Measurements from ENCODE around the gene SRCIN1.
"Not testable (repeated sequence)": the region's sequence is repeated elsewhere in the genome, so short reads cannot be mapped to it uniquely, and the experiment has no call there.

Gene SRCIN1

DNA sequence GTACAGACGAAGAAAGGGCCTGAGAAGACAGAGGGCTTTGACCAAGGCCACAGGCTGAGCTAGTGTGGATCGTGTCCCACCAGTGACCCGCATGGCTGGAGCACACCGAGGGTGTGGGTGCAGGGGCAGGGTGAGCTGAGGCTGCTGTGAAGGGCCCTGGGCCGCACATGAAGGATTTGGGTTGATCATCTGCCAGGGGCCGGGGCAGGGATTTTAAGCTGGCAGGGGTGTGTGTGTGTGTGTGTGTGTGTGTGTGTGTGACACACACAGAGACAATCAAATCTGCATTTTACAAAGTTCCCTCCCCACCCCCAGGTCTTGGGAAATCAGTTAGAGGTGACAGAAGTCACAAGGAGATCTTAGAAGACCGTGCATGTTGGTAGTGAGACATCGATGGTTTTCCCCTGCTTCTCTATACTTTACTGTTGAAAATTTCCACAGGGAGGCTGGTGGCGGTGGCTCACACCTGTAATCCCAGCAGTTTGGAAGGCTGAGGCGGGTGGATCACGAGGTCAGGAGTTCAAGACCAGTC is 65.2 kb downstream of the SRCIN1 start:
- DNase-seq (ENCODE audit: low spot score in 2 of 2) = no peak
- Histone ChIP-seq H3K36me3 (replicated peaks) (no peaks in the 10 kb centered on the region), H3K4me1 (no peaks in the 10 kb centered on the region), H3K27me3 (ENCODE audit: low read depth) (0 out of 2 replicates have a peak, but pooled peaks cover 3% of the 10 kb centered on the region), H3K4me3 (no peak overlapping the region), H3K9me3 (no peaks in the 10 kb centered on the region)
- in situ Hi-C loops (cut with MboI; ENCODE audit: low sequenced_read_pairs) = no loop called here

DNA sequence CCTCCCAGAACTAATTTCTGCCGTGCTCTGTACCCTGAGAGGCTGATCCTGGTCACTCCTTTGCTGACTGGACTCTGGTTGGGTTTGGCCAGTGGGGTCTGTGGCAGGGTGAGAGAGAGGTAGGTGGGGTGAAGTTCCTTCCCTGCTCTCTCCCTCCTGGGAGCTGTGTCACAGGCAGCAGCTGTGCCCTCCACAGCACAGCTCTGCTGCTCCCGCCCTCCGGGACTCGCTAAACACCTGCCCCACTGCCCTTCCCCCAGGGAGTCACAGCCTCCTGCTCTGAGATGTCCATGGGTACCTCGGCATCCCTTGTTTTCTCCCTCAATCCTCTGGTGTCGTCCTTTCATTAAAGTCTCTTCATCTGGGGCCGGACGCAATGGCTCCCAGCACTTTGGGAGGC is 66.4 kb downstream of the SRCIN1 start:
- Histone ChIP-seq H3K4me3 (no peak overlapping the region), H3K36me3 (replicated peaks) (no peaks in the 10 kb centered on the region), H3K4me1 (no peaks in the 10 kb centered on the region), H3K27me3 (ENCODE audit: low read depth) (0 out of 2 replicates have a peak, but pooled peaks cover 3% of the 10 kb centered on the region), H3K9me3 (no peaks in the 10 kb centered on the region)
- in situ Hi-C loops (cut with MboI; ENCODE audit: low sequenced_read_pairs) = no loop called here
- no peak for DNase-seq (ENCODE audit: low spot score in 2 of 2)

DNA sequence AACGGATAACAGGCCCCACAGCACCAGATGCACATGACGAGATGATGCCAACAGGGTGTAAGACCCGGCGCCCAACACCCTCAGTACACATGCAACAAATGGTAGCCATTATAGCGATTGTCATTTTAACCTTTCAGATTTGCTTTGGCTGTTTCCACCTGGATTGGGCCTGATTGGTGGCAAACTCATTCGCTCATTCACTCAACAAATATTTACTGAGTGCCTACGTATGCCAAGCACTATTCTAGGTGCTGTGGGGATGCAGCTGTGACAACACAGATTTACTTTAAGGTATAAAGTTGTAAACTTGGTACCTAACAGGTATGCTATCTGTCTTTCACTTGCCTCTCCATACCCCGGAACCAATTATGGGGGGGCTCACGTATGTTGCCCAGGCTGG is 66.8 kb downstream of the SRCIN1 start:
- no peaks in the 10 kb centered on the region for H3K36me3 ChIP-seq (replicated peaks)
- H3K27me3 ChIP-seq (ENCODE audit: low read depth) = 0 out of 2 replicates have a peak, but pooled peaks cover 3% of the 10 kb centered on the region
- no peaks in the 10 kb centered on the region for H3K9me3 ChIP-seq
- no peaks in the 10 kb centered on the region for H3K4me1 ChIP-seq
- H3K4me3 ChIP-seq = no peak overlapping the region
- no peak for DNase-seq (ENCODE audit: low spot score in 2 of 2)
- in situ Hi-C loops (cut with MboI; ENCODE audit: low sequenced_read_pairs) = no loop called here

DNA sequence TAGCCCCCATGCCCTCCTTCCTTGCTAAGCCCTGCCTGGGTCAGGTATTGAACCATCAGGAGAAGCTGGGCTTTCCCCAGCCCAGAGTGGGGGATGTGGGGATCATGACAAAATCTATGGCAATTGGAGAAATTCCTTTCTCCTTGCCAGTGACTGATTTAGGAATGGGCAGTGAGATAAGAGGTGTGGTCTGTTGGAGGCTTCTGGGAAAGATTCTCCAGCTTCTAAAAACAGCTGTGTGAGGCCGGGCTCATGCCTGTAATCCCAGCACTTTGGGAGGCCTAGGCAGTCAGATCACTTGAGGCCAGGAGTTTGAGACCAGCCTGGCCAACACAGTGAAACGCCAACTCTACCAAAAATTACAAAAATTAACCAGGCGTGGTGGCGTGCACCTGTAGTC is 69.1 kb downstream of the SRCIN1 start:
- Histone ChIP-seq H3K27me3 (ENCODE audit: low read depth) (0 out of 2 replicates have a peak, but pooled peaks cover 3% of the 10 kb centered on the region), H3K9me3 (no peaks in the 10 kb centered on the region), H3K36me3 (replicated peaks) (no peaks in the 10 kb centered on the region), H3K4me1 (no peaks in the 10 kb centered on the region), H3K4me3 (no peak overlapping the region)
- in situ Hi-C loops (cut with MboI; ENCODE audit: low sequenced_read_pairs) = no loop called here
- DNase-seq (ENCODE audit: low spot score in 2 of 2) = no peak

DNA sequence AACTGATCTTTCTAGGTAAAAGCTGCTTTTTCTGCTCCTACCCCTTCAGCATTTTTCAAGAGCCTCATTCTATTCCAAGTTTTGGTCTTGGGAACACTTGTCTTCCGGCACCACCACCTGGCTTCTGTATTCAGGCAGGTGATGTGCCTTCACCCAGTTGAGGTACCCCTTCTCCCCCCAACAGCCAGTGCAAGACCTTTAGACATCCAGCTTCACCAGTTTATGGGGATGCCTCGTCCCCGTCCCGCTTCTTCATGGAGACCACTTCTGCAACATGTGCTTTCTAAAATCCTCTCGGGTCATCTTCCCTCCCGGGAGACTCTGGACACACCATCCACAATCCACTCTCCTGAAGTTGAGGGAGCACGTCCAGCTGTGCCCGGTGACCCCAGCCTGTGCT is 69.9 kb downstream of the SRCIN1 start:
- no peak for DNase-seq (ENCODE audit: low spot score in 2 of 2)
- no peaks in the 10 kb centered on the region for H3K36me3 ChIP-seq (replicated peaks)
- H3K27me3 ChIP-seq (ENCODE audit: low read depth) = 0 out of 2 replicates have a peak, but pooled peaks cover 3% of the 10 kb centered on the region
- no peaks in the 10 kb centered on the region for H3K4me1 ChIP-seq
- no peaks in the 10 kb centered on the region for H3K9me3 ChIP-seq
- in situ Hi-C loops (cut with MboI; ENCODE audit: low sequenced_read_pairs) = no loop called here
- no peak overlapping the region for H3K4me3 ChIP-seq

DNA sequence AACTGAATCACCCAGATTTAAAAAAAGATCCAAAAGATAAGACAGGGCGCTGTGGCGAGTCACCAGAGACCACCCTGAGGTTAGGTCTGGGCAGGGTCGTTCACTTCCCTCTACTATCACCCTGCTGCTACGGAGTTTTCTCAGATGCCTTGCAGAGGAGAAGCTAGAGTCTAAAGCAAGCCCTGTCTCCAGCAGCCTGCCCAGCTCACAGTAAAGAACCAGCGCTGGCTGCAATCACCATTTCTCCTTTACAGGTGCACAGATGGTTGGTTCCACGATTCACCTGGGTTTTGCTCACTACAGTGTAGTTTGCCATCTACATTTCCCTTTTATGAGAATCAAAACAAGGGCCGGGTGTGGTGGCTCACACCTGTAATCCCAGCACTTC is 71.3 kb downstream of the SRCIN1 start:
- in situ Hi-C loops (cut with MboI; ENCODE audit: low sequenced_read_pairs) = no loop called here
- Histone ChIP-seq H3K4me1 (no peaks in the 10 kb centered on the region), H3K4me3 (no peak overlapping the region), H3K9me3 (no peaks in the 10 kb centered on the region), H3K36me3 (replicated peaks) (no peaks in the 10 kb centered on the region), H3K27me3 (ENCODE audit: low read depth) (0 out of 2 replicates have a peak, but pooled peaks cover 3% of the 10 kb centered on the region)
- DNase-seq (ENCODE audit: low spot score in 2 of 2) = no peak

DNA sequence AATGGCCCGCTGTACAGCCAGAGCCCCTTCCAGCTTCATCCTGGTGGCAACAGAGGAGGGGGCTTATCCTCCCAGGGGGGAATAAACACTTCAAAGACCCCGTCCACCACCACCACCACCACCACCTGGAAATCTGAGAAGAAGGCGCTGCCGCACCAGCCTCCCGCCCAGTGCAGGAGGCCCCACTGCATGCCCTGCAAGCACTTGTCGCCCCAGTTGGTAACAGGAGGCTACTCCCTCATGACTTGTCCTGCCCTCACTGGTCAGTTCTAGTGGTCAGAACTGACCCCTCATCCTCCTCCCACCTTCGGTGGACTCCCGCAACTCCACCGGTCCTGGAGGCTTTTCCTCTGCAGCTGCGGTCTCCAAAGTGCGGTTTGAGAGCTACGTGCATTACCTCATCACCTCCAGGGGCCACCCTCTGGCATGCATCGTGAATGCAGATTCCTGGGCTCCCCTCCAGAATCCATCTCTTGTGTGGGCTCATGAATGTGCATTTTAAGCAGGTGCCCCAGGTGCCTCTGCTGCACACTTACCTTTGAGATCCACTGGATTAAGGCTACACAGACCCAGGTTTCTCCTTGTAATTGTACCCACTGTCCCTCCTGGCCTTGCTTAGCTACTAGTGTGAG is 71.8 kb downstream of the SRCIN1 start:
- no peaks in the 10 kb centered on the region for H3K36me3 ChIP-seq (replicated peaks)
- no peak overlapping the region for H3K4me3 ChIP-seq
- no peaks in the 10 kb centered on the region for H3K4me1 ChIP-seq
- no peak for DNase-seq (ENCODE audit: low spot score in 2 of 2)
- 0 out of 2 replicates have a peak, but pooled peaks cover 3% of the 10 kb centered on the region for H3K27me3 ChIP-seq (ENCODE audit: low read depth)
- H3K9me3 ChIP-seq = no peaks in the 10 kb centered on the region
- in situ Hi-C loops (cut with MboI; ENCODE audit: low sequenced_read_pairs) = no loop called here

DNA sequence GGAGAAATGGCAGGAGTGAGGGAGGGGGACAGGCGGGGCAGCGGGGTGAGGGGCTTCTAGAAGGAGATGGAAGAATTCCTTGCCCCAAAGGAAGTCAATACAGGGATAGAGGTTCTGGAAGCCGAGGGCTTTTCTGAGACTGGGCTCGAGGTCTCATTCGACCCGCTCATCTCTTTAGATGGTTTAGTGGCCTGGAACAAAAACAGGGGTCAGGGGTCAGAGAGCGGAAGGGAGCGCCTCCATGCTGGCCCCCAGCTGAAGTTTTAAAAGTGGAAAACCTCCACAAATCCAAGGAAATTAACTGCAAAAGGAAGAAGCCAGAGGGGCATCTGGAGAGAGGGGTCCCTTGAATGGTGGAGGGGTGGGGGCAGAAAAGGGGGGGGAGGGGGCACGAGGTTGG is 72.5 kb downstream of the SRCIN1 start:
- in situ Hi-C loops (cut with MboI; ENCODE audit: low sequenced_read_pairs) = no loop called here
- no peaks in the 10 kb centered on the region for H3K36me3 ChIP-seq (replicated peaks)
- no peak overlapping the region for H3K4me3 ChIP-seq
- 0 out of 2 replicates have a peak, but pooled peaks cover 3% of the 10 kb centered on the region for H3K27me3 ChIP-seq (ENCODE audit: low read depth)
- H3K4me1 ChIP-seq = no peaks in the 10 kb centered on the region
- DNase-seq (ENCODE audit: low spot score in 2 of 2) = no peak
- no peaks in the 10 kb centered on the region for H3K9me3 ChIP-seq

DNA sequence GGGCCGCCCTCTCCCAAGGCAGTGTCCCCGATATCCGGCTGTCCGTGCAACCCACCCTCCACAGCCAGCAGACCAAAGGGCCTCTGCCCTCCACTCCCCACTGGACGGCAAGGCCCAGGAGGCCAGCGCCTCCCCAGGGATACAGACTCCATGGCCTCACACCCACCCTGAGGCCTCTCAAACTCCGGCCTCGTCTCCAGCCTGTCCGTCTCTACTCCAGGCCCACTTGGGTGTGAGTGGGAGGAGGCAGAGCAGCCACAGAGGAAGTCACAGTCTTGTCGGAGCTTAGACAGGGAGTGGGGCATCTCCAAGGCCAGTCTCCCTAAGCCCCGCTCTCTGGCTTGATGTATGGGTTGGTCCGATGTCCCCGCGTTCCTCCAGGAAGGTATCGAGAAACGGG is 73.3 kb downstream of the SRCIN1 start:
- Histone ChIP-seq H3K9me3 (no peaks in the 10 kb centered on the region), H3K4me3 (no peak overlapping the region), H3K36me3 (replicated peaks) (no peaks in the 10 kb centered on the region), H3K27me3 (ENCODE audit: low read depth) (0 out of 2 replicates have a peak, but pooled peaks cover 3% of the 10 kb centered on the region), H3K4me1 (no peaks in the 10 kb centered on the region)
- in situ Hi-C loops (cut with MboI; ENCODE audit: low sequenced_read_pairs) = no loop called here
- no peak for DNase-seq (ENCODE audit: low spot score in 2 of 2)

DNA sequence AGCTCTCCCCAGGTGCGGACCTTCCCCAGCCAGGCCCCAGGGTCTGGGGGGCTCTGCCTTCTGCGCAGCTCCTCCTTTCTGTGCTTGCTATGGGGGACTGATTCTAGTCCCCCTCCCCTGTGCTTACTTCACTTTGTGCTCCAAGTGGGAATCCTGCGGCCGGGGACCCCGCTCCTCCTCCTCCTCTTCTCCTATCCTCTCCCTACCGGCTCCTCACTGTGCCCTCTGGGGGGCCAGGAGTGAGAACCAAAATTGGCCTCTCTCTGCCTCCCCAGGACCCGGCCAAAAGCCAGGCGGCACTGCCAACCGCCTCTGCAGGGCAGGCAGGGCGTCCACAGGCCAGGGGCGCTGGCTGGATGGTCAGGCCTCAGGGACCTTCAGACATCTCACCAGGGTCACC is 74.0 kb downstream of the SRCIN1 start:
- DNase-seq (ENCODE audit: low spot score in 2 of 2); in situ Hi-C loops (cut with MboI; ENCODE audit: low sequenced_read_pairs); H3K4me1 ChIP-seq; H3K36me3 ChIP-seq (replicated peaks); H3K9me3 ChIP-seq; H3K4me3 ChIP-seq; H3K27me3 ChIP-seq (ENCODE audit: low read depth): not testable (repeated sequence)

DNA sequence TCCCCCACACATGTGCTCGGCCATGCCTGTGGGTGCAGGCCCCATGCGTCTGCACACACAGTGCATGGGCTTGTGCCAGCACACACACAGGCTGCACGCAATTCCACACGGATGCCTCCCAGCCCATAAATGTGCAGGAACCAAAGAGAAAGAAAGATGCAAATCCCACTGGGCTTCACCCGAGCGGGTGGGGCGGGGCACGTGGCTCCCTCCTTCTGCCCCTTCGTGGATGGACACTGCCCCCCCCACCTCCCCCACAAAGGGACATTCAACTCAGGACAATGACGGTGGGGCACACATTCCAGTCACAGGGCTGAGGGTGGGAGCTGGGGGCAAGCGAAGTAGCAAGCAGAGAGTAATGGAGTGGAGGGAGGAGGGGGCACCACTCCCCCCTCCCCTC is 74.9 kb downstream of the SRCIN1 start:
- H3K9me3 ChIP-seq; H3K36me3 ChIP-seq (replicated peaks); H3K27me3 ChIP-seq (ENCODE audit: low read depth); H3K4me3 ChIP-seq; DNase-seq (ENCODE audit: low spot score in 2 of 2); H3K4me1 ChIP-seq; in situ Hi-C loops (cut with MboI; ENCODE audit: low sequenced_read_pairs): not testable (repeated sequence)

DNA sequence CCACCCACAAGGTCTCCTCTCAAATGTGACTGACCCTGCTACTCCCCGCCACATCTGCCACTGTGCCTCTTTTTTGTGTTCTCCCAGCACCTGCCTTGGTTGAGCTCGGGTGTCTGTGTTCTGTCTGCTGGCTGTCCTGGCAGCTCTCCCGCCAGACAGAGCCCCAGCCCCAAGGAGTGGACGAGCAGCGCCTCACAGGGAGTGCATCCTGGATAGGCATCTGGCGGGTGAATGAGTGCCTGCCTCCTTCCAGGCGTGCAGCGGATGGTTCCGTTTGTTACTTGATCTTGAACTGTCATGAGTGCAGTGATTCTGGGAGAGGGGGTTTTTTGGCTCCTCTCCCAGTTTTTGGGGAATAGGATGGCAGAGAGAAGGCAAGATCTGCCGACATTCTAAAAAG is 77.6 kb downstream of the SRCIN1 start:
- H3K9me3 ChIP-seq; H3K36me3 ChIP-seq (replicated peaks); H3K4me1 ChIP-seq; in situ Hi-C loops (cut with MboI; ENCODE audit: low sequenced_read_pairs); DNase-seq (ENCODE audit: low spot score in 2 of 2); H3K4me3 ChIP-seq; H3K27me3 ChIP-seq (ENCODE audit: low read depth): not testable (repeated sequence)

DNA sequence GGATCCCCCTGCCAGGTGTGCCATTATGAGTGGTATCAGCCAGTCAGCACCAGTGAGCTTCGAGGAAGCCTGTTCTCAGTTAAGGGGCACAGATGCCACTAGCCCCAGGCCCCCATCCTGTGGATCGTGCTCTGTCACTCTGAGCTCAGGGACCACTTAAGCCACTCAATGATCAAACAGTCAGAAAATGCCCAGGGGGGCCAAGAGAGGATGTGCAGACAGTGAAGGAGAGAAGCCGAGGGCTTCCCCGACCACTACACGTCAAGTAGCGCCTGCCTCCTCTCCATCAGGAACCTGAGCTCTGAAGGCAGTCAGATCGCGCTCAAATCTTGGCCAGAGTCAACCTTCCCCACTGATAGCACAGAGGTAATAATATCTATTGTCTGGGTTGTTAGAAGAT is 79.2 kb downstream of the SRCIN1 start:
- H3K36me3 ChIP-seq (replicated peaks); H3K27me3 ChIP-seq (ENCODE audit: low read depth); H3K4me3 ChIP-seq; H3K4me1 ChIP-seq; DNase-seq (ENCODE audit: low spot score in 2 of 2); in situ Hi-C loops (cut with MboI; ENCODE audit: low sequenced_read_pairs); H3K9me3 ChIP-seq: not testable (repeated sequence)

DNA sequence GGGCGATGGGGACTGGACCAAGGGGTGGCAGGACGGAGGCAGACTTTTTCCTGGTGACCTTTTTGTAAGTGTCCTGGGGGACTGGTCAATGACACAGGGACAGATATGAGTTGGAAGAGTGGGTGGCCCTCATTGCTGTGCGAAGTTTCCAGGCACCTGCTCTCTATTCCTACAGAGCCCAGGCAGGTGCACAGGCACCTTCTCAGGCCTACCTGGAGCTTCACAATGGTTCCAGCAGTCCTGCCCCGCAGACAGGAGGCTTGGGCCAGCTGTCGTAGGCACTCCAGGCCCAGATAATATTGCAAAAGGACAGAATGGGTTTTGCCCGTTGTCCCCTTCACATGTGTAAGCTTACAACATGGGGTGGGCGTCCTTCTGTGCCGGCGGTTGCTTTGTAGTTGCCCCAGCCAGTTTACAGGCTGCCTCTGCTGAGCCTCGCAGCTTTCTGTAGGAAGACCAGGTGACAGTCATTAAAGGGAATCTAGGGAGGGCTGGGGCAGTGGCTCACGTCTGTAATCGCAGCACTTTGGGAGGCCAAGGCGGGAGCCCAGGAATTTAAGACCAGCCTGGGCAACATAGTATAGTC is 93.2 kb downstream of the SRCIN1 start:
- in situ Hi-C loops (cut with MboI; ENCODE audit: low sequenced_read_pairs) = no loop called here
- no peak for DNase-seq (ENCODE audit: low spot score in 2 of 2)
- H3K36me3 ChIP-seq (replicated peaks) = no peaks in the 10 kb centered on the region
- no peak overlapping the region for H3K4me3 ChIP-seq
- no peaks in the 10 kb centered on the region for H3K4me1 ChIP-seq
- no peaks in the 10 kb centered on the region for H3K9me3 ChIP-seq
- no peaks in the 10 kb centered on the region for H3K27me3 ChIP-seq (ENCODE audit: low read depth)

Measured in HAP-1 (cell line).